Heart left ventricle (tissue), 16 donors: ENCODE results near the gene ENOX2. TPM values are rescaled to one million over a fixed set of nuclear protein-coding genes. Genes with fewer than 3 reads are reported as not detected.

Source experiments
- ATAC-seq, 4 donors: fragments of 200-7000 bp; cut with Tn5 transposase; one replicate each; pipeline ENCODE4 v1.9.1; 2020 to 2022; ENCODE audit warnings: moderate library complexity in 4 of 4, mild to moderate bottlenecking in 3 of 4, moderate number of reproducible peaks in 1 of 4
- DNase-seq, 5 donors: peaks; one replicate each; pipeline ENCODE4 v3.0.0-alpha.2; 2020
- H3K27ac ChIP-seq, 12 donors: fragments of 200-600 bp; sonication (generic) in 4 of 12; one replicate each; pipeline versions ENCODE4 v1.5.0 to v1.8.0; 2016 to 2022; ENCODE audit warnings: mild to moderate bottlenecking in 2 of 12
- H3K27me3 ChIP-seq, 9 donors: fragments of 200-600 bp; sonication (generic) in 2 of 9; one replicate each; pipeline versions ENCODE4 v1.5.1 to v1.8.0; 2016 to 2022; ENCODE audit warnings: mild to moderate bottlenecking in 3 of 9
- H3K36me3 ChIP-seq, 9 donors: fragments of 200-600 bp; sonication (generic) in 2 of 9; one replicate each; pipeline versions ENCODE4 v1.5.0 to v1.8.0; 2018 to 2022; ENCODE audit warnings: mild to moderate bottlenecking in 2 of 9
- H3K4me1 ChIP-seq, 12 donors: fragments of 200-600 bp; sonication (generic) in 4 of 12; one replicate each; pipeline versions ENCODE4 v1.5.0 to v1.8.0; 2016 to 2022; ENCODE audit warnings: mild to moderate bottlenecking in 3 of 12
- H3K4me3 ChIP-seq, 12 donors: fragments of 200-600 bp; sonication (generic) in 4 of 12; one replicate each; pipeline versions ENCODE4 v1.5.0 to v1.8.0; 2017 to 2022; ENCODE audit warnings: mild to moderate bottlenecking in 9 of 12, moderate library complexity in 4 of 12
- H3K9me3 ChIP-seq, 12 donors: fragments of 200-600 bp; sonication (generic) in 4 of 12; one replicate each; pipeline versions ENCODE4 v1.5.0 to v1.8.0; 2016 to 2022; ENCODE audit warnings: mild to moderate bottlenecking in 1 of 12
- CTCF ChIP-seq, 12 donors: fragments of 200-600 bp; sonication (generic) in 4 of 12; IDR thresholded peaks; one replicate each; pipeline versions ENCODE4 v1.5.0 to v1.8.0; 2018 to 2022; ENCODE audit warnings: antibody characterized with exemption in 12 of 12, mild to moderate bottlenecking in 5 of 12
- POLR2A ChIP-seq, 2 donors: fragments of 450-650 bp; IDR thresholded peaks; one replicate each; pipeline ENCODE4 v1.6.1; 2017; ENCODE audit warnings: antibody characterized with exemption in 2 of 2, mild to moderate bottlenecking in 2 of 2, moderate library complexity in 2 of 2
- WGBS, 4 donors: extraction: QIAGEN DNeasy Blood & Tissue Kit in 2 of 4; methylation state at CpG; one replicate each; pipeline versions ENCODE4 v1.1.5 to v1.1.7; 2013 to 2018; 5-methylcytosine and 5-hydroxymethylcytosine counted together
- intact Hi-C, 10 donors: fragments of 100-400 bp; cut with DNase I; formaldehyde crosslinking; loops; one replicate each; pipeline versions ENCODE4 v1.11.1 to v1.14.2; 2022
- polyA plus RNA-seq, 2 donors: library from polyadenylated mRNA; stranded (reverse); fragments of 200-250 nt; gene quantifications; one replicate each; pipeline ENCODE4 v1.2.3, GENCODE V29; 2013
- total RNA-seq, 9 donors: library from RNA; depleted of rRNA in 2 of 9; stranded (reverse); fragments of >200 nt in 2 of 9; fragmentation: NEBNext Ultra II Directional in 3 of 9; extraction: Animal tissue kit (Norgen Biotek cat#: 25700) in 3 of 9; gene quantifications; one replicate each; pipeline versions ENCODE4 v1.1.0 to v1.2.4, GENCODE V29; 2016 to 2023
- donor health status: ischemic (EF 13 %, LVEDD 7.1; RV severe dilation, severe dysfunction).
- donor health status: healthy with polysubstance abuse.
- donor health status: DM: no; HTN: yes; CAD: no.
- donor health status: DM: no; HTN: no; CAD: no.
- donor health status: ischemic (EF 25% LVEDD 6.9; RV normal size, moderate dysfunction).
- donor health status: ischemic (EF 25% LVEDD 5.7; RV mildly dilated, moderate dysfunction).
- donor health status: healthy.
- donor health status: DM: yes; HTN: yes; CAD: no.
- donor health status: ischemic (EF 35%, LVEDD 5.7; RV mildly dilated, moderate dysfunction).
- donor health status: nonischemic (EF 11% LVEDD 7.7; RV severe dilation, severe dysfunction).
- donor health status: DM: yes; HTN: yes; CAD: no.
- donor health status: PGD.
- donor health status: ischemic (EF 29% LVEDD 5.4; RV normal size, mild dysfunction).
- donor health status: nonischemic (EF 23%, LVEDD 6.1; RV moderate dilation, normal function).

Gene ENOX2
- total and polyA plus RNA-seq, 11 donors = 3.0 to 23.0 (median 17.4) TPM

- H3K4me3 ChIP-seq = no peak overlapping the region
- DNase-seq (no peak), ATAC-seq (no peak)
- H3K4me1 ChIP-seq = no peaks in the 10 kb centered on the region
- intact Hi-C loops = no loop called here
- peaks cover 0 to 16% (median 3%) of the 10 kb centered on the region in 9 donors for H3K36me3 ChIP-seq
- no peaks in the 10 kb centered on the region for H3K9me3 ChIP-seq
- no peak for TF ChIP-seq CTCF (IDR thresholded peaks at IDR 0.05)
- TF ChIP-seq POLR2A (IDR thresholded peaks at IDR 0.05) = no peak
- WGBS, 4 donors = 65 to 79% (median 73%) methylated on average over 3 of the region's 3 CpGs
- H3K27me3 ChIP-seq = no peaks in the 10 kb centered on the region
- no peak overlapping the region for H3K27ac ChIP-seq
Measured at GRCh38 chrX:130691576-130691975, 211.4 kb downstream of the ENOX2 start.

- Histone ChIP-seq H3K27me3 (no peaks in the 10 kb centered on the region), H3K4me1 (no peaks in the 10 kb centered on the region), H3K27ac (no peak overlapping the region), H3K9me3 (no peaks in the 10 kb centered on the region), H3K36me3 (peaks cover 0 to 16% (median 3%) of the 10 kb centered on the region in 9 donors), H3K4me3 (no peak overlapping the region)
- intact Hi-C loops = loop anchor here in 1 of 10 donors (10.0 kb wide), 1 partner anchor 206 kb away; no protein-coding TSS in a partner anchor
- ATAC-seq = no peak
- TF ChIP-seq POLR2A (IDR thresholded peaks at IDR 0.05) = no peak
- TF ChIP-seq CTCF (IDR thresholded peaks at IDR 0.05) = no peak
- no peak for DNase-seq
- 89 to 96% (median 94%) methylated on average over 5 of the region's 5 CpGs for WGBS, 4 donors
Measured at GRCh38 chrX:130688360-130688759, 214.6 kb downstream of the ENOX2 start.

GRCh38 chrX:130682990-130683389 lies 220.0 kb downstream of the ENOX2 start:
- TF ChIP-seq CTCF (IDR thresholded peaks at IDR 0.05) (no peak), POLR2A (IDR thresholded peaks at IDR 0.05) (no peak)
- intact Hi-C loops = loop anchor here in 1 of 10 donors (10.0 kb wide), 1 partner anchor 212 kb away; no protein-coding TSS in a partner anchor
- ATAC-seq = peak in 2 of 4 donors; percentile 64 to 85
- 34 to 48% (median 42%) methylated on average over 2 of the region's 2 CpGs for WGBS, 4 donors
- no peaks in the 10 kb centered on the region for H3K27me3 ChIP-seq
- peaks cover 0 to 6% (median 0%) of the 10 kb centered on the region in 12 donors for H3K4me1 ChIP-seq
- no peaks in the 10 kb centered on the region for H3K9me3 ChIP-seq
- no peak for DNase-seq
- peak overlapping the region in 4 of 12 donors; percentile 21 to 64 (median 38) for H3K27ac ChIP-seq
- H3K4me3 ChIP-seq = no peak overlapping the region
- peaks cover 0 to 14% (median 6%) of the 10 kb centered on the region in 9 donors for H3K36me3 ChIP-seq

- 61 to 84% (median 75%) methylated on average over 2 of the region's 2 CpGs for WGBS, 4 donors
- Histone ChIP-seq H3K36me3 (peaks cover 0 to 6% (median 0%) of the 10 kb centered on the region in 9 donors), H3K27me3 (no peaks in the 10 kb centered on the region), H3K4me3 (no peak overlapping the region), H3K27ac (peak overlapping the region in 2 of 12 donors; percentile 19 to 29), H3K4me1 (peaks cover 0 to 6% (median 0%) of the 10 kb centered on the region in 12 donors), H3K9me3 (no peaks in the 10 kb centered on the region)
- intact Hi-C loops = loop anchor here in 1 of 10 donors (10.0 kb wide), 1 partner anchor 214 kb away; no protein-coding TSS in a partner anchor
- DNase-seq = no peak
- no peak for TF ChIP-seq CTCF (IDR thresholded peaks at IDR 0.05)
- no peak for TF ChIP-seq POLR2A (IDR thresholded peaks at IDR 0.05)
- ATAC-seq = no peak
Measured at GRCh38 chrX:130680164-130681035, 222.6 kb downstream of the ENOX2 start.
